GM12875 (cell line): ENCODE data around the gene GTF2I.
A peak's percentile ranks its signal among the peaks of the same experiment; 100 is the strongest.
"Not testable (repeated sequence)": the region's sequence is repeated elsewhere in the genome, so short reads cannot be mapped to it uniquely, and the experiment has no call there.

Experiments used
- H3K4me3 ChIP-seq: one replicate; pipeline ENCODE4 v1.5.1; 2011; ENCODE audit warnings: low read depth, low read length, control low read depth
- TF ChIP-seq, protein P1 (sequence below): IDR thresholded peaks from 2 replicates; pipeline ENCODE4 v1.5.1; 2011; ENCODE audit warnings: low read depth, mild to moderate bottlenecking, control low read depth, inconsistent platforms, low read length, moderate library complexity, borderline replicate concordance; ENCODE audit not compliant: insufficient read depth

Gene GTF2I

DNA sequence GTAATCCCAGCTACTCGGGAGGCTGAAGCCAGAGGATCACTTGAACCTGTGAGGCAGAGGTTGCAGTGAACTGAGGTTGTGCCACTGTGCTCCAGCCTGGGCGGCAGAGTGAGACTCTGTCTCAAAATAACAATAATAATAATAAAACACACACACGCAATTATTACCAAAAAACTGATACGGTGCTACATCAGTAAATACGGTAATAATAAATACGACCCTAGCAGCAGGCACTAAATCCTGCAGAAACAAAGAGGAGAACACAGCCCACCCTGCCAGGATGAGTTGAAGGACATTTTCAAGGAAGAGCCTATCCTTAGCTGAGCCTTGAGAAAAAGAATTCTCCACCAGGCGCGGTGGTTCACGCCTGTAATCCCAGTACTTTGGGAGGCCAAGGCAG lies 34.4 kb upstream of the GTF2I start:
- H3K4me3 ChIP-seq = no peak overlapping the region
- TF ChIP-seq, protein P1, sequence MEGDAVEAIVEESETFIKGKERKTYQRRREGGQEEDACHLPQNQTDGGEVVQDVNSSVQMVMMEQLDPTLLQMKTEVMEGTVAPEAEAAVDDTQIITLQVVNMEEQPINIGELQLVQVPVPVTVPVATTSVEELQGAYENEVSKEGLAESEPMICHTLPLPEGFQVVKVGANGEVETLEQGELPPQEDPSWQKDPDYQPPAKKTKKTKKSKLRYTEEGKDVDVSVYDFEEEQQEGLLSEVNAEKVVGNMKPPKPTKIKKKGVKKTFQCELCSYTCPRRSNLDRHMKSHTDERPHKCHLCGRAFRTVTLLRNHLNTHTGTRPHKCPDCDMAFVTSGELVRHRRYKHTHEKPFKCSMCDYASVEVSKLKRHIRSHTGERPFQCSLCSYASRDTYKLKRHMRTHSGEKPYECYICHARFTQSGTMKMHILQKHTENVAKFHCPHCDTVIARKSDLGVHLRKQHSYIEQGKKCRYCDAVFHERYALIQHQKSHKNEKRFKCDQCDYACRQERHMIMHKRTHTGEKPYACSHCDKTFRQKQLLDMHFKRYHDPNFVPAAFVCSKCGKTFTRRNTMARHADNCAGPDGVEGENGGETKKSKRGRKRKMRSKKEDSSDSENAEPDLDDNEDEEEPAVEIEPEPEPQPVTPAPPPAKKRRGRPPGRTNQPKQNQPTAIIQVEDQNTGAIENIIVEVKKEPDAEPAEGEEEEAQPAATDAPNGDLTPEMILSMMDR = no peak

DNA sequence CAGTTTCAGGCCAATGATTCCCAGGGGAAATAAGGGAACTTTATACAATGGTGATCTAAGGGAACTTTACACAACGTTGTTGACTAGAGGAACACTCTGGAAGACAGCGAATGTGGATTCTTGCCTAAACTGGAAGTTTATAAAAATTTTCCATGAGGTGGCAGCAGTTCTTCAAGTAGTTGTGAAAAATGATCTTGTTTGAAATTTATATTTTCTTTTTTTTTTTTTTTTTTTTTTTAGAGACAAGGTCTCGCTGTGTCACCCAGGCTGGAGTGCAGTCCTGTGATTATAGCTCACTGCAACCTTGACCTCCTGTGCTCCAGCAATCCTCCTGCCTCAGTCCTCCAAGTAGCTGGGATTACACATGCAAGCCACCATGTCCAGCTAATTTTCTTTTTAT lies 32.1 kb upstream of the GTF2I start:
- TF ChIP-seq, protein P1 = no peak
- H3K4me3 ChIP-seq = no peak overlapping the region

DNA sequence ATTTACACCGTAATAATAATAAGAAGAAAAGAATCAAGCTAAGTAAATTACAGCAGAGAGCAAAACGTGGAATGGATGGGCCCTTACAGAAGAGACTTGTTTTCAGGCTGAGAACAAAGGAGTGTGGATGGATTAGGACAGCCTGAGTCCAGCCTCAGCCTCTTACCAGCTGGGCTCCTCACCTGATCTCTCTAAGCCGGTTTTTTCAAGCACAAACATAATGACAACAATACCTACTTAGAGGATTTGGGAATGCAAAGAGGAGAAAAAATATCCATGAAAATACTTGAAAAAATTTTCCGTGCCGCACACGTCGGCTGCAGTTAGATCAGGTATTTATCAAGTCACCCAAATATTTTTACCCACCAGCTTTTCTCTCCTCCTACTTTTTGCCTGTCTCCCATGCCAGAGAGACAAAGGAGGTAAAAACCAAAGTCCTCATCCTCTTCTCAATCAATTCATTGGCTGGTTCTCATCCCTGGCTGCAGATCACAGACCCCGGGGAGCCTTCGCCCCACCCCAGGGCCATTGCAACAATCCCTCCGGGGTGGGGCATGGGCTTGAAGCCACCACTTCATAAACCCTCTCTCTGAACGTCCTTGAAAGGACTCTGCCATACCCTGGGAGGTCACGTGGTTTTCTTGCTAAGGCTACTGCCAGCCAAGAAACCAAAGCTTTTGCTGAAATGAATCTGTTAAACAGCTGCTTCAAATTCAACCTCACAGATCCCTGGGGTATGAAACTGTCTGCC lies 29.7 kb upstream of the GTF2I start:
- TF ChIP-seq, protein P1 = no peak
- H3K4me3 ChIP-seq = no peak overlapping the region

DNA sequence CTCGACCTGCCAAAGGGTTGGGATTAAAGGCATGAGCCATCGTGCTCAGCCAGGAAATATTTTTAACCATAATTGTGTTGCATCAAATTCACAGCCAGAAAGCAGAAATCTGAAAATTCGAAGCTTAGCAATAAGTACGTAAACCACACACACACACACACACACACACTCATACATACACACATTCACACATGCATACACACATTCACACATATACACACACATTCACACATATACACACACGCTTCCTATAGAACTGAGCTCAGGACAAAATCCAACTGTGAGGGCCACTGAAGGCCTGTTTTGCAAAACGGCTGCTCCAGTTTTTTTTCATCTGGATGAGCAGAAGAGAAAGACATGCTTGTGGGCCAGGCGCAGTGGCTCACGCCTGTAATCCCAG lies 25.0 kb upstream of the GTF2I start:
- H3K4me3 ChIP-seq = no peak overlapping the region
- TF ChIP-seq, protein P1 = no peak

DNA sequence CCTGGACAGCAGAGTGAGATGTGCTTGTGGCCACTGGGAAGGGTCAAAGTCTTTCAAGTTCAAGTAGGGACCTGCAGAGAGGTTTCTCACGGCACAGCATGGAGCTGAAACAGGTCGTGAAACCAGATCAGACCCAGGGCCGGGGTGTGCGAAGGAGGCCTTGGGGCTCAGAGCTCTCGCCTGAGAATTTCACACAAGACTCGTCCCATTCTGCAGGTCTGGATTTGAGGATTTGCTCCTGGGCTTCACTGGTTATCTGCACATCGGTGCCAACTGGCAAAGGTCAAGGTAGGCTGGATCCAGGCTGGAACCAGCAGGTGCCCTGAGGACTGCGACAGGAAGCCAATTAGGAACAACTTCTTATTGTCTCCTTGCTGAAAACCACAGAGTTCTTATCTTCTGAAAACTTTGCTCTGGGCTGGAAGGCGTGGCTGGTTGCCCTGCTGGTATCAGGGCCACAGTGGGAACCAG lies 24.0 kb upstream of the GTF2I start:
- no peak overlapping the region for H3K4me3 ChIP-seq
- TF ChIP-seq, protein P1 = no peak

DNA sequence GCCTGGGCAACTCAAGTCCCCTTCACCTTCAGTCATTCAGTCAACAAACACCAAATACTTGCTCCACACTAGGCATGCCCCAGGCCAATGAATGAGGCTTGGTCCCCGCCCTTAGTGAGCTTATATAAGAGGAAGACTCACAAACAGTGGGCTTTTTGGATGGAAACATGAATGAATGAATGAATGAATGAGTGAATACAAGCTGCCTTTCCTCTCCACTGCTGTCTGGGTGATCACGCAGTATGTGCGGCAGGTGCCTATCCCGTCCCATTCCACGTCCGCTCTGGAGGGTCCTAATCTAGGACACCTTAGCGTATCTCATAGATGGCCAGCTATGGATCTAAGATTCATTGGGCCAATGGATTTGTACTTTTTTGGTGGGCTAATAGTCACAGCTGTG lies 19.8 kb upstream of the GTF2I start:
- no peak overlapping the region for H3K4me3 ChIP-seq
- TF ChIP-seq, protein P1 = no peak

DNA sequence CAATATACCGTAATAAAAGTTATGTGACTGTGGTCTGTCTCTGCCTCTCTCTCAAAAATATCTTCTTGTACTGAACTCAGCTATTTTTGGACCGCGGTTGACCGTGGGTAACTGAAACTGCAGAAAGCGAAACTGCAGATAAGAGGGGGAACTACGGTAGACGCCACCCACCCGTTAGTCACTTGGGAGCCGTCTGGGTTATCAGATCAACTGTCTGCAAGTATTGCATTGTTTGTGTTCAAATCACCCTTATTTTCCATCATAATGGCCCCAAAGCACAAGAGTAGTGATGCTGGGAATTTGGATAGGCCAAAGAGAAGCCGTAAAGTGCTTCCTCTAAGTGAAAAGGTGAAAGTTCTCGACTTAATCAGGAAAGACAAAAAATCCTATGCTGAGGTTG lies 7.5 kb upstream of the GTF2I start:
- H3K4me3 ChIP-seq = not testable (repeated sequence)

DNA sequence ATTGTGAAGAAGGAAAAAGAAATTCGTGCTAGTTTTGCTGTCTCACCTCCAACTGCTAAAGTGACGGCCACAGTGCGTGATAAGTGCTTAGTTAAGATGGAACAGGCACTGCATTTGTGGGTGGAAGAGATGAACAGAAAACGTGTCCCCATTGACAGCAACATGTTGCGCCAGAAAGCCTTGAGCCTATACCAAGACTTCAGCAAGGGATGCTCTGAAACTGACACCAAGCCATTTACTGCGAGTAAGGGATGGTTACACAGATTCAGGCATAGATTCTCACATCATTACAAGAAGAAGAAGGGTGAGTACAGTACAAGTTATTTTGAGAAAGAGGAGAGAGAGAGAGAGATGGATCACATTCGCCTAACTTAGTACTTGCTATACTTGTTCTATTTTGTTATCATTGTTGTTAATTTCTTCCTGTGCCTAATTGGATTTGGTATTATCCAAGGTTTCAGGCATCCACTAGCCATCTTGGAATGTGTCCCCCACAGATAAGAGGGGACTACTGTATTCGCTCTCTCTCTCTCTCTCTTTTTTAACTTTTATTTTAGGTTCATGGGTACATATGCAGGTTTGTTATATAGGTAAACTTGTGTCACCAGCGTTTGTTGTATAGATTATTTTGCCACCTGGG lies 6.9 kb upstream of the GTF2I start:
- peak overlapping the region; percentile 52 for H3K4me3 ChIP-seq

DNA sequence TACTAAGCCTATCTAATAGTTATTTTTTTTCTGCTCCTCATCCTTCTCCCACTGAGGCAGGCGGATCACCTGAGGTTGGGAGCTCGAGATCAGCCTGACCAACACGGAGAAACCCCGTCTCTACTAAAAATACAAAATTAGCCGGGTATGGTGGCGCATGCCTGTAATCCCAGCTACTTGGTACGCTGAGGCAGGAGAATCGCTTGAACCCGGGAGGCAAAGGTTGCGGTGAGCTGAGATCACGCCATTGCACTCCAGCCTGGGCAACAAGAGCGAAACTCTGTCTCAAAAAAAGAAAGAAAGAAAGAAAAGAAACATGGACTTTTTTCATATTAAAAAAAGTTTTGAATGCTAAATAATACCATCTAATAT lies 6.4 kb upstream of the GTF2I start:
- H3K4me3 ChIP-seq = peak overlapping the region; percentile 52
